ENCODE results near the gene NEUROD2. TPM values are rescaled to one million over a fixed set of nuclear protein-coding genes. Genes with fewer than 3 reads are reported as not detected.

The NEUROD2 gene
- total RNA-seq, 1 donor from 2014 or later, result not detected

DNA sequence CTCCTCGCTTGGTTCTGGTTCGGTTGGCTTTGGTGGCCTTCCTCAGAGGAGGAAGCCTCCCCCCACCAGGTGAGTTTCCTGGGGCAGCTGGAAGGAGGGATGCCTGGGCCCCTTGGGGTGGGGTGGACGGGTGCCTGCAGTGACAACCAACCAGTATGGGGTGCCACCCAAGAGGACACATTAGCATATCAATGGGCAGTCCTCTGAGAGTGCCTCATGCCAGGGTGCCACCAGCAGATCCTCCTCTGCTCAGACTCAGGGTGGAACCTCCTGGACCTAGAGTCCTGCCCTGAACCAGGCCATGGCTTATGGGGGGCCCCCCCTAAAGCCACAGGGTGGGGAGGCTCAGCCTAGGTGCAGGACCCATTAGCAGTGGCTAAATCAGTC, 21.8 kb upstream of the NEUROD2 start:
- peaks cover 7% of the 10 kb centered on the region for H3K4me1 Mint-ChIP-seq
- H3K27me3 Mint-ChIP-seq (ENCODE audit: low read depth), result peaks cover 90% of the 10 kb centered on the region
- no peaks in the 10 kb centered on the region for H3K36me3 Mint-ChIP-seq (ENCODE audit: low read depth)
- TF ChIP-seq, protein P1, sequence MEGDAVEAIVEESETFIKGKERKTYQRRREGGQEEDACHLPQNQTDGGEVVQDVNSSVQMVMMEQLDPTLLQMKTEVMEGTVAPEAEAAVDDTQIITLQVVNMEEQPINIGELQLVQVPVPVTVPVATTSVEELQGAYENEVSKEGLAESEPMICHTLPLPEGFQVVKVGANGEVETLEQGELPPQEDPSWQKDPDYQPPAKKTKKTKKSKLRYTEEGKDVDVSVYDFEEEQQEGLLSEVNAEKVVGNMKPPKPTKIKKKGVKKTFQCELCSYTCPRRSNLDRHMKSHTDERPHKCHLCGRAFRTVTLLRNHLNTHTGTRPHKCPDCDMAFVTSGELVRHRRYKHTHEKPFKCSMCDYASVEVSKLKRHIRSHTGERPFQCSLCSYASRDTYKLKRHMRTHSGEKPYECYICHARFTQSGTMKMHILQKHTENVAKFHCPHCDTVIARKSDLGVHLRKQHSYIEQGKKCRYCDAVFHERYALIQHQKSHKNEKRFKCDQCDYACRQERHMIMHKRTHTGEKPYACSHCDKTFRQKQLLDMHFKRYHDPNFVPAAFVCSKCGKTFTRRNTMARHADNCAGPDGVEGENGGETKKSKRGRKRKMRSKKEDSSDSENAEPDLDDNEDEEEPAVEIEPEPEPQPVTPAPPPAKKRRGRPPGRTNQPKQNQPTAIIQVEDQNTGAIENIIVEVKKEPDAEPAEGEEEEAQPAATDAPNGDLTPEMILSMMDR (conservative IDR thresholded peaks at IDR 0.05), result no peak
- no peak overlapping the region for H3K4me3 Mint-ChIP-seq
- H3K27ac Mint-ChIP-seq (ENCODE audit: unreplicated experiment), result no peak overlapping the region
- no peaks in the 10 kb centered on the region for H3K9me3 Mint-ChIP-seq
- DNase-seq (ENCODE audit: low read depth, low spot score), result no peak

DNA sequence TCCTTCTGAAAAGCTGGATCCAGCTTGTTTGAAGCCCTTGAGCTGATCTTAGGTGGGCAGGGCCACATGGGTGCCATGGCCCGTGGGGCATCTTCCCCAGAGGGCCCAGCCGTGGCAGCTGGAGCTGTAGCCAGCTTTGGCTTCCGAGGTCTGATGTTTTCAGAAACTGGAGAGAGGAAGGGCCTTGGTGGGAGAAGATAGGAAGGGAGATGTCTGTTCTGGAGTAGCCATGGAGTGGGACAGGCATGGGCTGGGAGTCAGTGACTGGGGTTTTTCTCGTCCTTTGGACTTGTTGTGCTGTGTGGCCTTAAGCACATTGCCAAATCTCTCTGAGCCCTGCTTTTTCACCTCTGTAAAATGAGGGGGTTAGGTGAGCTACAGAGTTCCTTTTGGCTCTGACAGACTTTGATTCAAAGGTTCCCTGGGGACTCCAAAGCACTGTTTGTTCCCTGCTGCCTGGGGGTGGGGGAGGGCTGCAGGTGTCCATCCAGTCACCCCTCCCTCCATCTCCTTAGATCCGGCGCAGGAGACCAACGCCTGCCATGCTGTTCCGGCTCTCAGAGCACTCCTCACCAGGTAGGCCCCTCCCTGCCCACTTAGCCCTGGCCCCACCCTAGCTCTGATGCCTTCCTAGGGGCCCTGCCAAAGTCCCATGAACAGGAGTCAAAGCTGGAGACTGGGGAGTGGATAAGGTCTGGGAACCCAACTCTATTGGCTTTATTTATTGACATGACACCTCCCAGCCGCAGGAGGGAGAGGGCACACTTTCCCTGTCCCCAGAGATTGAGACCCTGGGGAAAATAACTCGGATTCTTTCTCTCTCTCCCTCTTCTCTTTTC, 21.2 kb upstream of the NEUROD2 start:
- no peak for DNase-seq (ENCODE audit: low read depth, low spot score)
- H3K4me1 Mint-ChIP-seq, result peaks cover 4% of the 10 kb centered on the region

DNA sequence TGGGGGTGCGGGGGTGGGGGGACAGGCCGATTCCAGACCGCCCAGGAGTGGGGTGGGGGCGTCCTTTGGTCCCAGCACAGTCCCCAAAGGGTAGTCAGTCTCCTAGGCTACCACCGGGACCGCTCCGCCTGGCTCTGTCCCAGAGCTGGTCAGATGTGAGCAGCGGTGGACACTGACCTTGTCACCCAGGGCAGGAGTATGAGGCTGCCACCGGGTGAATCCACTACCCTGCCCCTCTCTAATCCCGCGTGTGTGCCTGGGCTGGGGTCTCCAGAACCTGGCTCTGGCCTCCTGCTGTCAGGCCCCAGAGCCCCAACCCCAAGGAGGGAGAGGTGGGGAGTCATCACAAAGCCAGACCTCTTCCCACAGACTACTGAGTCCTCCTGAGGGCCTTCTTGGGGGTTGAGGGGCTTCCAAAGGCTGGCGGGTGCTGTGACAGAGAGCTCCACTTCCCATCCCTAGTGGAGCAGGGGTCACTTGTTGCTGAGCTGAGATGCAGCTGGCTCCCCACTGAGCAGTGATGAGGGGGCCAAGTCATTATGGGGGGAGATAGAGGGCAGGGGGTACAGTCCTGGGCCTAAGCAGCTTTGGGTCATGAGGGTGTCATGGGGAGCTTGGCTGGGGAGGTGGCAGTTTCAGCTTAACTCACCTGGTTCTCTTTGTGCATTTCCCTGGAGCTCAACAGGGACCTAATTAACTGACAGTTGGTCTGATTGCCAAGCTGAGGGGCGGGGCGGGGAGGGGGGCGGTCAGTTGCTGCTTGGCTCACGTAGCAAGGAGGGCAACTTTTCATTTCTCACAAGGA, 20.2 kb upstream of the NEUROD2 start:
- TF ChIP-seq, protein P1 (conservative IDR thresholded peaks at IDR 0.05), result no peak
- Mint-ChIP-seq H3K27ac (ENCODE audit: unreplicated experiment) (no peak overlapping the region), H3K4me1 (peaks cover 4% of the 10 kb centered on the region), H3K27me3 (ENCODE audit: low read depth) (peaks cover 94% of the 10 kb centered on the region), H3K9me3 (no peaks in the 10 kb centered on the region), H3K4me3 (no peak overlapping the region), H3K36me3 (ENCODE audit: low read depth) (no peaks in the 10 kb centered on the region)
- DNase-seq (ENCODE audit: low read depth, low spot score), result no peak

More for the DNA sequence above, 21.2 kb upstream of the NEUROD2 start:
- no peak overlapping the region for H3K27ac Mint-ChIP-seq (ENCODE audit: unreplicated experiment)
- no peak overlapping the region for H3K4me3 Mint-ChIP-seq
- TF ChIP-seq, protein P1 (conservative IDR thresholded peaks at IDR 0.05), result no peak
- H3K36me3 Mint-ChIP-seq (ENCODE audit: low read depth), result no peaks in the 10 kb centered on the region
- peaks cover 92% of the 10 kb centered on the region for H3K27me3 Mint-ChIP-seq (ENCODE audit: low read depth)
- H3K9me3 Mint-ChIP-seq, result no peaks in the 10 kb centered on the region

DNA sequence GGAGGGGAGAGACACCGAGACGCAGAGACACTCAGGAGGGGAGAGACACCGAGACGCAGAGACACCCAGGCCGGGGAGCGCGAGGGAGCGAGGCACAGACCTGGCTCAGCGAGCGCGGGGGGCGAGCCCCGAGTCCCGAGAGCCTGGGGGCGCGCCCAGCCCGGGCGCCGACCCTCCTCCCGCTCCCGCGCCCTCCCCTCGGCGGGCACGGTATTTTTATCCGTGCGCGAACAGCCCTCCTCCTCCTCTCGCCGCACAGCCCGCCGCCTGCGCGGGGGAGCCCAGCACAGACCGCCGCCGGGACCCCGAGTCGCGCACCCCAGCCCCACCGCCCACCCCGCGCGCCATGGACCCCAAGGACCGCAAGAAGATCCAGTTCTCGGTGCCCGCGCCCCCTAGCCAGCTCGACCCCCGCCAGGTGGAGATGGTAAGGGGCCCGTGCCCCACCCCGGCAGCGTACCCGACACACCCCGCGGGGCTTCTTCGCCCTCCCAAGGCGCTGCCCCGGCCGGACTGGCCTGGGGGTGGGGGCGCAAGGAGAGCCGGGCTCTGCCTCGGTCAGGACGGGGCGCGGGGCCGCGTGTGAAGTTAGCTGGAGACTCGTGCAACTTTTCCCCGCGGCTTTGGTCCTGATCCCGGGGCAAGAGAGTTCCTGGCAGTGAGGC, 19.5 kb upstream of the NEUROD2 start:
- Mint-ChIP-seq H3K9me3 (no peaks in the 10 kb centered on the region), H3K4me1 (peaks cover 4% of the 10 kb centered on the region), H3K4me3 (no peak overlapping the region), H3K27me3 (ENCODE audit: low read depth) (peaks cover 91% of the 10 kb centered on the region), H3K27ac (ENCODE audit: unreplicated experiment) (no peak overlapping the region), H3K36me3 (ENCODE audit: low read depth) (no peaks in the 10 kb centered on the region)
- TF ChIP-seq, protein P1 (conservative IDR thresholded peaks at IDR 0.05), result no peak
- no peak for DNase-seq (ENCODE audit: low read depth, low spot score)

Measured in neural crest cell (in vitro differentiated cells).